ENCODE measurements around the gene GBP4.

Gene GBP4

GRCh38 chr1:89203166-89203565 lies 4.4 kb upstream of the GBP4 start:
- Histone ChIP-seq H3K9me3 (ENCODE audit: control insufficient read depth, insufficient read depth, low read depth, low read length) (no peaks in the 10 kb centered on the region), H3K36me3 (ENCODE audit: control insufficient read depth in 2 of 2, insufficient read depth in 1 of 2, low read length in 2 of 2) (no peaks in the 10 kb centered on the region), H3K27ac (ENCODE audit: extremely low read depth, low read depth, low read length) (no peak overlapping the region), H3K4me3 (ENCODE audit: low read depth, low read length) (no peak overlapping the region), H3K4me1 (ENCODE audit: control insufficient read depth, insufficient read depth, low read length) (no peaks in the 10 kb centered on the region)
- TF ChIP-seq ZNF2 (tag by site-specific recombination; IDR thresholded peaks at IDR 0.05) (no peak), ZBTB6 (tag by site-specific recombination; IDR thresholded peaks at IDR 0.05) (no peak)
- POLR2A ChIA-PET, result no interaction called here
- CTCF ChIA-PET, result no interaction called here

DNA sequence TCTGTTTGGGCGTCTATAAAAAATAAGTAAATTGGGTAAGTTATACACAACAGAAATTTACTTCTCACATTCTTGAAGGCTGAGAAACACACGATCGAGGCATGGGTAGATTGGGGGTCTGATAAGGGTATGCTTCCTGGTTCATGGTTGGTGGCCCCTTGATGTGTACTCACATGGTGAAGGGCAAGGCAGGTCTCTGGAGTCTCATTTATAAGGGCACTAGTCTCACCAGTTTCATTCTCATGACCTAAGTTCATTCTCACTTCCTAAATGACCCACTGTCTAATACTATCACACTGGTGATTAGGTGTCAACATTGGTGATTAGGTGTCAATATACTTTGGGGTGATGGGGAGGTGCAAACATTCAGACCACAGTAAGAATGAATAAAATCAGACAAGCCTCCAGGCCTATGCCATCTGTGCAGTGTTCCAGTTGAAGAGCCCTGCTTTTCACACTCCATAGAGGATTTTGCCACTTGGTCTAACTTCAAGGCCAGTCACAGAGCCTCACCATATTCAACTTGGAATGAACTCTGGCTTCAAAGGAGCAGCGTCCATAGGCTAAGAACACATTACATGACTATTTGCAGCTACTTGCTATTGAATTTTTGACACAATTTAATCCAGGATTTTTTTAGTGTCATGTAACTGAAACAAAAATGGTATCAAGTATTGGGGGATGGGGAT lies 2.5 kb upstream of the GBP4 start:
- H3K9me3 ChIP-seq (ENCODE audit: control insufficient read depth, insufficient read depth, low read depth, low read length), result no peaks in the 10 kb centered on the region
- ChIA-PET POLR2A (no interaction called here), CTCF (no interaction called here)
- no peak overlapping the region for H3K4me3 ChIP-seq (ENCODE audit: low read depth, low read length)
- H3K36me3 ChIP-seq (ENCODE audit: control insufficient read depth in 2 of 2, insufficient read depth in 1 of 2, low read length in 2 of 2), result no peaks in the 10 kb centered on the region
- no peak overlapping the region for H3K27ac ChIP-seq (ENCODE audit: extremely low read depth, low read depth, low read length)
- TF ChIP-seq ZBTB7A (tag by site-specific recombination; IDR thresholded peaks at IDR 0.05; ENCODE audit: low read depth), result no peak
- no peaks in the 10 kb centered on the region for H3K4me1 ChIP-seq (ENCODE audit: control insufficient read depth, insufficient read depth, low read length)

- no peaks in the 10 kb centered on the region for H3K36me3 ChIP-seq (ENCODE audit: control insufficient read depth in 2 of 2, insufficient read depth in 1 of 2, low read length in 2 of 2)
- no peaks in the 10 kb centered on the region for H3K9me3 ChIP-seq (ENCODE audit: control insufficient read depth, insufficient read depth, low read depth, low read length)
- H3K4me3 ChIP-seq (ENCODE audit: low read depth, low read length), result no peak overlapping the region
- H3K4me1 ChIP-seq (ENCODE audit: control insufficient read depth, insufficient read depth, low read length), result no peaks in the 10 kb centered on the region
- H3K27ac ChIP-seq (ENCODE audit: extremely low read depth, low read depth, low read length), result no peak overlapping the region
- CTCF ChIA-PET, result no interaction called here
- POLR2A ChIA-PET, result no interaction called here
- TF ChIP-seq, protein P1, sequence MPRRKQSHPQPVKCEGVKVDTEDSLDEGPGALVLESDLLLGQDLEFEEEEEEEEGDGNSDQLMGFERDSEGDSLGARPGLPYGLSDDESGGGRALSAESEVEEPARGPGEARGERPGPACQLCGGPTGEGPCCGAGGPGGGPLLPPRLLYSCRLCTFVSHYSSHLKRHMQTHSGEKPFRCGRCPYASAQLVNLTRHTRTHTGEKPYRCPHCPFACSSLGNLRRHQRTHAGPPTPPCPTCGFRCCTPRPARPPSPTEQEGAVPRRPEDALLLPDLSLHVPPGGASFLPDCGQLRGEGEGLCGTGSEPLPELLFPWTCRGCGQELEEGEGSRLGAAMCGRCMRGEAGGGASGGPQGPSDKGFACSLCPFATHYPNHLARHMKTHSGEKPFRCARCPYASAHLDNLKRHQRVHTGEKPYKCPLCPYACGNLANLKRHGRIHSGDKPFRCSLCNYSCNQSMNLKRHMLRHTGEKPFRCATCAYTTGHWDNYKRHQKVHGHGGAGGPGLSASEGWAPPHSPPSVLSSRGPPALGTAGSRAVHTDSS (tag by site-specific recombination; IDR thresholded peaks at IDR 0.05), result no peak
- no peak for TF ChIP-seq ZNF621 (tag by site-specific recombination; IDR thresholded peaks at IDR 0.05)
- no peak for TF ChIP-seq ZNF140 (tag by site-specific recombination; IDR thresholded peaks at IDR 0.05)
- TF ChIP-seq, protein P2, sequence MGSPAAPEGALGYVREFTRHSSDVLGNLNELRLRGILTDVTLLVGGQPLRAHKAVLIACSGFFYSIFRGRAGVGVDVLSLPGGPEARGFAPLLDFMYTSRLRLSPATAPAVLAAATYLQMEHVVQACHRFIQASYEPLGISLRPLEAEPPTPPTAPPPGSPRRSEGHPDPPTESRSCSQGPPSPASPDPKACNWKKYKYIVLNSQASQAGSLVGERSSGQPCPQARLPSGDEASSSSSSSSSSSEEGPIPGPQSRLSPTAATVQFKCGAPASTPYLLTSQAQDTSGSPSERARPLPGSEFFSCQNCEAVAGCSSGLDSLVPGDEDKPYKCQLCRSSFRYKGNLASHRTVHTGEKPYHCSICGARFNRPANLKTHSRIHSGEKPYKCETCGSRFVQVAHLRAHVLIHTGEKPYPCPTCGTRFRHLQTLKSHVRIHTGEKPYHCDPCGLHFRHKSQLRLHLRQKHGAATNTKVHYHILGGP (tag by site-specific recombination; IDR thresholded peaks at IDR 0.05), result no peak
- no peak for TF ChIP-seq OSR2 (tag by site-specific recombination; IDR thresholded peaks at IDR 0.05)
- TF ChIP-seq ZNF202 (tag by site-specific recombination; IDR thresholded peaks at IDR 0.05; ENCODE audit: borderline replicate concordance), result no peak
- no peak for TF ChIP-seq ZNF558 (tag by site-specific recombination; IDR thresholded peaks at IDR 0.05)
- TF ChIP-seq, protein P3, sequence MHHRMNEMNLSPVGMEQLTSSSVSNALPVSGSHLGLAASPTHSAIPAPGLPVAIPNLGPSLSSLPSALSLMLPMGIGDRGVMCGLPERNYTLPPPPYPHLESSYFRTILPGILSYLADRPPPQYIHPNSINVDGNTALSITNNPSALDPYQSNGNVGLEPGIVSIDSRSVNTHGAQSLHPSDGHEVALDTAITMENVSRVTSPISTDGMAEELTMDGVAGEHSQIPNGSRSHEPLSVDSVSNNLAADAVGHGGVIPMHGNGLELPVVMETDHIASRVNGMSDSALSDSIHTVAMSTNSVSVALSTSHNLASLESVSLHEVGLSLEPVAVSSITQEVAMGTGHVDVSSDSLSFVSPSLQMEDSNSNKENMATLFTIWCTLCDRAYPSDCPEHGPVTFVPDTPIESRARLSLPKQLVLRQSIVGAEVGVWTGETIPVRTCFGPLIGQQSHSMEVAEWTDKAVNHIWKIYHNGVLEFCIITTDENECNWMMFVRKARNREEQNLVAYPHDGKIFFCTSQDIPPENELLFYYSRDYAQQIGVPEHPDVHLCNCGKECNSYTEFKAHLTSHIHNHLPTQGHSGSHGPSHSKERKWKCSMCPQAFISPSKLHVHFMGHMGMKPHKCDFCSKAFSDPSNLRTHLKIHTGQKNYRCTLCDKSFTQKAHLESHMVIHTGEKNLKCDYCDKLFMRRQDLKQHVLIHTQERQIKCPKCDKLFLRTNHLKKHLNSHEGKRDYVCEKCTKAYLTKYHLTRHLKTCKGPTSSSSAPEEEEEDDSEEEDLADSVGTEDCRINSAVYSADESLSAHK (tag by site-specific recombination; IDR thresholded peaks at IDR 0.05), result no peak
- no peak for TF ChIP-seq ZNF837 (tag by site-specific recombination; IDR thresholded peaks at IDR 0.05)
- no peak for TF ChIP-seq ZNF324 (tag by site-specific recombination; IDR thresholded peaks at IDR 0.05)
- TF ChIP-seq, protein P4, sequence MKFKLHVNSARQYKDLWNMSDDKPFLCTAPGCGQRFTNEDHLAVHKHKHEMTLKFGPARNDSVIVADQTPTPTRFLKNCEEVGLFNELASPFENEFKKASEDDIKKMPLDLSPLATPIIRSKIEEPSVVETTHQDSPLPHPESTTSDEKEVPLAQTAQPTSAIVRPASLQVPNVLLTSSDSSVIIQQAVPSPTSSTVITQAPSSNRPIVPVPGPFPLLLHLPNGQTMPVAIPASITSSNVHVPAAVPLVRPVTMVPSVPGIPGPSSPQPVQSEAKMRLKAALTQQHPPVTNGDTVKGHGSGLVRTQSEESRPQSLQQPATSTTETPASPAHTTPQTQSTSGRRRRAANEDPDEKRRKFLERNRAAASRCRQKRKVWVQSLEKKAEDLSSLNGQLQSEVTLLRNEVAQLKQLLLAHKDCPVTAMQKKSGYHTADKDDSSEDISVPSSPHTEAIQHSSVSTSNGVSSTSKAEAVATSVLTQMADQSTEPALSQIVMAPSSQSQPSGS (tag by site-specific recombination; IDR thresholded peaks at IDR 0.05; ENCODE audit: low read depth), result no peak
- no peak for TF ChIP-seq ZNF76 (tag by site-specific recombination; IDR thresholded peaks at IDR 0.05; ENCODE audit: borderline replicate concordance, low read depth)
These were observed 1.9 kb upstream of the GBP4 start for GRCh38 chr1:89200663-89201062.
